Astrocyte of the cerebellum (primary cell): ENCODE data around the gene TEX261.
"Not testable (repeated sequence)": the region's sequence is repeated elsewhere in the genome, so short reads cannot be mapped to it uniquely, and the experiment has no call there.

Source experiments
- DNase-seq: peaks from one replicate; pipeline ENCODE4 v3.0.0-alpha.2; 2011; ENCODE audit warnings: low read depth
- H3K4me3 ChIP-seq: 2 replicates; pipeline ENCODE4 v1.5.1; 2011; ENCODE audit warnings: mild to moderate bottlenecking, low read depth, low read length, moderate library complexity
- CTCF ChIP-seq: IDR thresholded peaks from 2 replicates; pipeline ENCODE4 v1.5.1; 2012; ENCODE audit warnings: low read length, low read depth, moderate library complexity, mild to moderate bottlenecking; ENCODE audit errors: missing control alignments
- in situ Hi-C: cut with HindIII; loops from 2 replicates; pipeline ENCODE4 v1.10.0; 2017; ENCODE audit warnings: low sequenced_read_pairs

Gene TEX261

GRCh38 chr2:71003396-71003795, 8.7 kb upstream of the TEX261 start:
- no peak overlapping the region for H3K4me3 ChIP-seq
- in situ Hi-C loops, result no loop called here
- no peak for DNase-seq
- no peak for TF ChIP-seq CTCF

GRCh38 chr2:71001981-71002570, 7.4 kb upstream of the TEX261 start:
- TF ChIP-seq CTCF, result no peak
- in situ Hi-C loops, result no loop called here
- DNase-seq, result no peak
- H3K4me3 ChIP-seq, result no peak overlapping the region

- no peak overlapping the region for H3K4me3 ChIP-seq
- TF ChIP-seq CTCF, result no peak
- in situ Hi-C loops, result no loop called here
- no peak for DNase-seq
Measured at GRCh38 chr2:71001592-71001927, 6.9 kb upstream of the TEX261 start.

- in situ Hi-C loops, result no loop called here
- peak overlapping the region; percentile 16 for H3K4me3 ChIP-seq
- TF ChIP-seq CTCF, result peak; percentile 90
- no peak for DNase-seq
Measured at GRCh38 chr2:71000780-71001591, 6.3 kb upstream of the TEX261 start.

- in situ Hi-C loops, DNase-seq, H3K4me3 ChIP-seq: not testable (repeated sequence)
Measured at GRCh38 chr2:70999931-71000330, 5.3 kb upstream of the TEX261 start.

GRCh38 chr2:70999362-70999761, 4.7 kb upstream of the TEX261 start:
- H3K4me3 ChIP-seq, result no peak overlapping the region
- DNase-seq, result no peak
- TF ChIP-seq CTCF, result no peak
- in situ Hi-C loops, result no loop called here

- H3K4me3 ChIP-seq, DNase-seq, in situ Hi-C loops: not testable (repeated sequence)
Measured at GRCh38 chr2:70998885-70999284, 4.2 kb upstream of the TEX261 start.
